Measurements from ENCODE around the gene GPATCH8. TPM values are rescaled to one million over a fixed set of nuclear protein-coding genes. Genes with fewer than 3 reads are reported as not detected.

Gene GPATCH8
- total and polyA plus RNA-seq, 2 of the 8 experiments (the other 6 are each of a cell fraction or from before 2014, with no cell fraction given) = 20.5 to 58.1 TPM

GRCh38 chr17:44402564-44403172 is 100.5 kb downstream of the GPATCH8 start (continued):
- no peak for TF ChIP-seq JUN (IDR thresholded peaks at IDR 0.05; ENCODE audit: low read depth, low read length)
- TF ChIP-seq YY1 (IDR thresholded peaks at IDR 0.05; ENCODE audit: low read depth, low read length) = no peak
- TF ChIP-seq SIX5 (IDR thresholded peaks at IDR 0.05; ENCODE audit: low read depth, low read length) = no peak
- TF ChIP-seq USF2 (IDR thresholded peaks at IDR 0.05; ENCODE audit: low read length) = no peak
- TF ChIP-seq MAX (IDR thresholded peaks at IDR 0.05) = no peak

Measured in H1 (cell line).